ENCODE results near the gene CBFB. TPM values are rescaled to one million over a fixed set of nuclear protein-coding genes. Genes with fewer than 3 reads are reported as not detected.
A peak's percentile ranks its signal among the peaks of the same experiment; 100 is the strongest.

CBFB gene
- total RNA-seq, 1 experiment from 2014 or later: 76.3 TPM

- Histone ChIP-seq H2BK15ac (ENCODE audit: low read depth, low read length) (no peak overlapping the region), H2BK20ac (ENCODE audit: low read depth, low read length, poor library complexity, severe bottlenecking) (no peak overlapping the region), H3T11ph (ENCODE audit: low read length) (no peak overlapping the region), H3K23me2 (ENCODE audit: insufficient read length, low read depth, low read length, poor library complexity, severe bottlenecking) (no peaks in the 10 kb centered on the region), H4K20me1 (ENCODE audit: control insufficient read depth, insufficient read depth, insufficient read length) (no peaks in the 10 kb centered on the region), H2AK5ac (ENCODE audit: insufficient read length, low read length) (no peak overlapping the region), H3K4ac (ENCODE audit: low read depth, low read length) (no peak overlapping the region), H2BK12ac (ENCODE audit: insufficient read length, low read depth, low read length) (no peak overlapping the region), H3K79me2 (ENCODE audit: insufficient read depth, low read length) (no peaks in the 10 kb centered on the region; the same call in 1 of the 2 replicates), H3K9ac (ENCODE audit: extremely low read depth, insufficient read length, low read length) (no peak overlapping the region), H3K4me2 (ENCODE audit: insufficient read depth, insufficient read length, low read length) (no peak overlapping the region), H4K5ac (ENCODE audit: insufficient read length, low read depth, low read length) (no peak overlapping the region), H3K9me3 (ENCODE audit: control insufficient read depth, low read depth, low read length) (no peaks in the 10 kb centered on the region), H3K56ac (ENCODE audit: insufficient read length, low read depth, low read length) (no peak overlapping the region), H3K27ac (ENCODE audit: insufficient read length, low read depth, low read length) (no peak overlapping the region), H4K91ac (ENCODE audit: insufficient read length, low read depth, low read length) (no peak overlapping the region), H3K14ac (ENCODE audit: insufficient read depth, low read length) (no peak overlapping the region), H3K4me1 (ENCODE audit: insufficient read depth, low read length) (no peaks in the 10 kb centered on the region; the same call in 1 of the 2 replicates), H2BK5ac (ENCODE audit: insufficient read length, low read length) (no peak overlapping the region), H2BK120ac (ENCODE audit: low read depth, low read length, poor library complexity, severe bottlenecking) (no peak overlapping the region), H2AFZ (ENCODE audit: low read length) (no peak overlapping the region), H4K8ac (replicated peaks; ENCODE audit: insufficient read length, low read depth, low read length) (no peak overlapping the region), H3K27me3 (ENCODE audit: insufficient read depth, low read length) (no peaks in the 10 kb centered on the region), H3K18ac (ENCODE audit: insufficient read length, low read depth, low read length) (no peak overlapping the region), H3K23ac (ENCODE audit: insufficient read length, low read depth, low read length) (no peak overlapping the region), H3K79me1 (ENCODE audit: insufficient read depth, low read depth, low read length, poor library complexity, severe bottlenecking) (peaks cover 5% of the 10 kb centered on the region)
- no peak for DNase-seq
- Mint-ChIP-seq H3K4me3 (no peak overlapping the region), H3K9me3 (no peaks in the 10 kb centered on the region), H3K36me3 (ENCODE audit: insufficient read depth in 1 of 3, low read depth in 3 of 3) (peaks cover 0 to 13% (median 13%) of the 10 kb centered on the region in 3 experiments; a peak in 6 of 7 replicates), H3K27ac (peak overlapping the region; percentile 10 to 76 (median 31); a peak in 5 of 7 replicates), H3K27me3 (ENCODE audit: low read depth) (no peaks in the 10 kb centered on the region; the same call in 1 of the 2 replicates), H3K4me1 (peaks cover 6 to 7% of the 10 kb centered on the region in 2 experiments)
- TF ChIP-seq, protein P1, sequence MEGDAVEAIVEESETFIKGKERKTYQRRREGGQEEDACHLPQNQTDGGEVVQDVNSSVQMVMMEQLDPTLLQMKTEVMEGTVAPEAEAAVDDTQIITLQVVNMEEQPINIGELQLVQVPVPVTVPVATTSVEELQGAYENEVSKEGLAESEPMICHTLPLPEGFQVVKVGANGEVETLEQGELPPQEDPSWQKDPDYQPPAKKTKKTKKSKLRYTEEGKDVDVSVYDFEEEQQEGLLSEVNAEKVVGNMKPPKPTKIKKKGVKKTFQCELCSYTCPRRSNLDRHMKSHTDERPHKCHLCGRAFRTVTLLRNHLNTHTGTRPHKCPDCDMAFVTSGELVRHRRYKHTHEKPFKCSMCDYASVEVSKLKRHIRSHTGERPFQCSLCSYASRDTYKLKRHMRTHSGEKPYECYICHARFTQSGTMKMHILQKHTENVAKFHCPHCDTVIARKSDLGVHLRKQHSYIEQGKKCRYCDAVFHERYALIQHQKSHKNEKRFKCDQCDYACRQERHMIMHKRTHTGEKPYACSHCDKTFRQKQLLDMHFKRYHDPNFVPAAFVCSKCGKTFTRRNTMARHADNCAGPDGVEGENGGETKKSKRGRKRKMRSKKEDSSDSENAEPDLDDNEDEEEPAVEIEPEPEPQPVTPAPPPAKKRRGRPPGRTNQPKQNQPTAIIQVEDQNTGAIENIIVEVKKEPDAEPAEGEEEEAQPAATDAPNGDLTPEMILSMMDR (conservative IDR thresholded peaks at IDR 0.05): no peak
- no CpG with 5 or more reads among the region's 13 CpGs for WGBS (ENCODE audit: extremely low coverage, insufficient read length, low lambda C conversion rate)
These were observed 87.7 kb downstream of the CBFB start for GRCh38 chr16:67116388-67117311.
